BE2C (cell line): Measurements from ENCODE around the gene HFM1.

Experiments
- DNase-seq: peaks from one replicate; pipeline ENCODE4 v3.0.0-alpha.2; 2020
- H3K27me3 ChIP-seq: fragments of 250-450 bp; sonication (Bioruptor Pico); 2 replicates; pipeline ENCODE4 v1.5.1; 2020; ENCODE audit warnings: mild to moderate bottlenecking
- H3K36me3 ChIP-seq: fragments of 250-450 bp; sonication (Bioruptor Pico); 2 replicates; pipeline ENCODE4 v1.5.1; 2020; ENCODE audit warnings: mild to moderate bottlenecking
- H3K4me1 ChIP-seq: fragments of 250-450 bp; sonication (Bioruptor Pico); 2 replicates; pipeline ENCODE4 v1.5.1; 2020
- H3K4me3 ChIP-seq: 2 replicates; pipeline ENCODE4 v1.5.1; 2011; ENCODE audit warnings: low read depth, low read length
- H3K9me3 ChIP-seq: fragments of 250-450 bp; sonication (Bioruptor Pico); 2 replicates; pipeline ENCODE4 v1.5.1; 2020
- TF ChIP-seq, protein P1 (sequence below): IDR thresholded peaks from 2 replicates; pipeline ENCODE4 v1.5.1; 2012; ENCODE audit warnings: mild to moderate bottlenecking, low read depth, low read length

The HFM1 gene

GRCh38 chr1:91243171-91243570 is 161.5 kb downstream of the HFM1 start:
- no peak overlapping the region for H3K4me3 ChIP-seq
- no peaks in the 10 kb centered on the region for H3K27me3 ChIP-seq
- H3K36me3 ChIP-seq: no peaks in the 10 kb centered on the region
- H3K4me1 ChIP-seq: no peaks in the 10 kb centered on the region
- no peak for DNase-seq
- TF ChIP-seq, protein P1, sequence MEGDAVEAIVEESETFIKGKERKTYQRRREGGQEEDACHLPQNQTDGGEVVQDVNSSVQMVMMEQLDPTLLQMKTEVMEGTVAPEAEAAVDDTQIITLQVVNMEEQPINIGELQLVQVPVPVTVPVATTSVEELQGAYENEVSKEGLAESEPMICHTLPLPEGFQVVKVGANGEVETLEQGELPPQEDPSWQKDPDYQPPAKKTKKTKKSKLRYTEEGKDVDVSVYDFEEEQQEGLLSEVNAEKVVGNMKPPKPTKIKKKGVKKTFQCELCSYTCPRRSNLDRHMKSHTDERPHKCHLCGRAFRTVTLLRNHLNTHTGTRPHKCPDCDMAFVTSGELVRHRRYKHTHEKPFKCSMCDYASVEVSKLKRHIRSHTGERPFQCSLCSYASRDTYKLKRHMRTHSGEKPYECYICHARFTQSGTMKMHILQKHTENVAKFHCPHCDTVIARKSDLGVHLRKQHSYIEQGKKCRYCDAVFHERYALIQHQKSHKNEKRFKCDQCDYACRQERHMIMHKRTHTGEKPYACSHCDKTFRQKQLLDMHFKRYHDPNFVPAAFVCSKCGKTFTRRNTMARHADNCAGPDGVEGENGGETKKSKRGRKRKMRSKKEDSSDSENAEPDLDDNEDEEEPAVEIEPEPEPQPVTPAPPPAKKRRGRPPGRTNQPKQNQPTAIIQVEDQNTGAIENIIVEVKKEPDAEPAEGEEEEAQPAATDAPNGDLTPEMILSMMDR: no peak
- H3K9me3 ChIP-seq: no peaks in the 10 kb centered on the region

GRCh38 chr1:91234181-91234580 is 170.5 kb downstream of the HFM1 start:
- H3K9me3 ChIP-seq: no peaks in the 10 kb centered on the region
- no peak for DNase-seq
- H3K4me1 ChIP-seq: no peaks in the 10 kb centered on the region
- no peak overlapping the region for H3K4me3 ChIP-seq
- no peaks in the 10 kb centered on the region for H3K27me3 ChIP-seq
- TF ChIP-seq, protein P1: no peak
- H3K36me3 ChIP-seq: no peaks in the 10 kb centered on the region

DNA sequence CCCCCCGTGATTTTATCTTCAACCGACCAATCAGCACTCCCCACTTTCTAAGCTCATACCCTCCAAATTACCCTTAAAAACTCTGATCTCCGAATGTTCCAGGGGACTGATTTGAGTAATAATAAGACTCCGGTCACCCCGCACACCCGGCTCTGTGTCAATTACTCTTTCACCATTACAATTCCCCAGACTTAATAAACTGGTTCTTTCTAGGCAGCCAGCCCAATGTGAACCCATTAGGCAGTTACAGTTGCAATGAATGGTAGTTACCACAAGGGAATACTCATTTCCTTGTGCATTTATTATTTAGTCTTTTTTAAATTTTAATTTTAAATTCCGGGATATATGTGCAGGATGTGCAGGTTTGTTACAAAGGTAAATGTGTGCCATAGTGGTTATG is 177.9 kb downstream of the HFM1 start:
- no peaks in the 10 kb centered on the region for H3K9me3 ChIP-seq
- TF ChIP-seq, protein P1: no peak
- H3K27me3 ChIP-seq: no peaks in the 10 kb centered on the region
- H3K4me3 ChIP-seq: no peak overlapping the region
- H3K36me3 ChIP-seq: no peaks in the 10 kb centered on the region
- DNase-seq: no peak
- H3K4me1 ChIP-seq: no peaks in the 10 kb centered on the region

GRCh38 chr1:91224878-91225277 is 179.8 kb downstream of the HFM1 start:
- DNase-seq: no peak
- Histone ChIP-seq H3K4me3 (no peak overlapping the region), H3K36me3 (no peaks in the 10 kb centered on the region), H3K27me3 (no peaks in the 10 kb centered on the region), H3K4me1 (no peaks in the 10 kb centered on the region), H3K9me3 (no peaks in the 10 kb centered on the region)
- TF ChIP-seq, protein P1: no peak

- no peaks in the 10 kb centered on the region for H3K4me1 ChIP-seq
- H3K4me3 ChIP-seq: no peak overlapping the region
- H3K9me3 ChIP-seq: no peaks in the 10 kb centered on the region
- no peaks in the 10 kb centered on the region for H3K36me3 ChIP-seq
- H3K27me3 ChIP-seq: no peaks in the 10 kb centered on the region
- TF ChIP-seq, protein P1: no peak
- DNase-seq: no peak
Measured at GRCh38 chr1:91221017-91221416, 183.6 kb downstream of the HFM1 start.

DNA sequence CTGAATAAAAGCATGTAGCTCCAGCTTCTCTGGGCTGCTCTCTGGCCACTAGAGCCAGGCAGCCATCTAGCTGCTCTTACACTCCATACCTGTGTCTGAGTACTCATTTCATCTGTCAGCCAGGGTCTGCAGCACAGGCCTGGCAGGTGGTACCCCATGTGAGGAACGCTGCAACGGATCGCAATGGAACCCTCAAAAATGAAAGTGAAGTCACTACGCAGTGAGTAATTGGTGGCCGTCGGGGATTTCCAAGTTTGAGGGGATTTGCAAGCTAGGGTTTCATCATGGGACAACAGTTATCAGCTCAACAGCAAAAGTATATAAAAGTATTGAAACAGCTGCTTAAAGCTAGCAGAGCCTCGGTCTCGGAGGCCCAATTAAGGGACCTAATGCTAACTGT is 186.7 kb downstream of the HFM1 start:
- TF ChIP-seq, protein P1: no peak
- Histone ChIP-seq H3K36me3 (no peaks in the 10 kb centered on the region), H3K27me3 (no peaks in the 10 kb centered on the region), H3K9me3 (no peaks in the 10 kb centered on the region), H3K4me3 (no peak overlapping the region), H3K4me1 (no peaks in the 10 kb centered on the region)
- DNase-seq: no peak
